ENCODE results near the gene BCL3.

The BCL3 gene

DNA sequence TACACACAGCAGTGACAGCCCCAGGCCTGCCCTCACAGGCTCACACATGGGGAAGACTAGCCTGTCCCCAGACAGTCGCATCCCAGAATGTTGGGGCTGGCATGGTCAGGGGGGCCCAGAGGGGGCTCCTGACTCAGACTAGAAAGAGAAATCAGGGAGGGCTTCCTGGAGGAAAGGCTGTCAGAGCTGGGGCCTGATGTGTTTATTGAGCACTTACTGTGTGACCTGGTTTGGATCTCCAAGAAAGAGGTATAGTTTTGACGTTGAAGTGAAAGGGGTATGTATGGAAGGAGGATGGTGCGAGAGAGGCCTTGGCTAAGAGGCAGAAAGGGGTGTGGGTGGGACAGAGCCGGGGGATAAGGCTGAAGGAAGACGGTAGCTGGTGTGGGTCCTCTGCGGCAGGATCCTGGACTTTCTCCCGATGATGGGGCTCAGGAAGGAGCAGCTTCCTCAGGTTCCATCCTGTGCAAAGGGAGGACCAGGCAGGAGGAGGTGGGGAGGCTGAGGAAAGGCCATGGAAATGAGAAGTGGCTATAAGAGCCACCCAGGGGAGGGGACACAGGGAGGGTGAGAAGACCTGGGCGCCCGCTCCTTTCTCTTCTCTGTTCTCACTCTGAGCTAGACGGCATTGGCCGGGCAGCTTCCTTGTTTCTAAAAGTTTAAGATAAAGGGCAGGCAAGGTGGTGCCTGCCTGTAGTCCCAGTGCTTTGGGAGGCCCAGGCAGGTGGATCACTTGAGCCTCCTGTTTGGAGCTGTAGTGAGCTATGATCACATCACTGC is 16.1 kb upstream of the BCL3 start:
- H3K36me3 ChIP-seq (ENCODE audit: control insufficient read depth in 4 of 4, insufficient read depth in 4 of 4, low read length in 3 of 4): no peaks in the 10 kb centered on the region
- H3K4me1 ChIP-seq (ENCODE audit: control extremely low read depth in 1 of 4, control insufficient read depth in 4 of 4, insufficient read depth in 4 of 4, low read length in 3 of 4): peaks cover 2 to 22% (median 7%) of the 10 kb centered on the region in 4 experiments
- no peak for DNase-seq
- ChIA-PET POLR2A (interaction anchor here (0.6 kb wide), 2 partner anchors 9 to 20 kb away, joined by 3 read pairs; no protein-coding TSS in a partner anchor), CTCF (interaction anchor here (0.9 to 15.1 kb wide), 3 partner anchors 9 to 38 kb away, joined by 4 to 306 read pairs (median 32); no protein-coding TSS in a partner anchor)
- WGBS (ENCODE audit: insufficient coverage): 85% methylated on average over 8 of the region's 11 CpGs
- H3K9me3 ChIP-seq (ENCODE audit: control extremely low read depth in 1 of 5, control insufficient read depth in 4 of 5, insufficient read depth in 2 of 5, low read depth in 1 of 5, low read length in 4 of 5): no peaks in the 10 kb centered on the region
- no peak overlapping the region for H3K4me3 ChIP-seq (ENCODE audit: control insufficient read depth in 1 of 7, extremely low read depth in 1 of 7, insufficient read depth in 4 of 7, low read depth in 2 of 7, low read length in 6 of 7)
- no peak overlapping the region for H3K27ac ChIP-seq (ENCODE audit: insufficient read depth in 1 of 2, low read depth in 1 of 2, low read length in 2 of 2, poor library complexity in 1 of 2, severe bottlenecking in 2 of 2)
- no peaks in the 10 kb centered on the region for H3K27me3 ChIP-seq (replicated peaks in 2 of 5; ENCODE audit: control insufficient read depth in 4 of 5, insufficient read depth in 5 of 5, low read length in 4 of 5)

DNA sequence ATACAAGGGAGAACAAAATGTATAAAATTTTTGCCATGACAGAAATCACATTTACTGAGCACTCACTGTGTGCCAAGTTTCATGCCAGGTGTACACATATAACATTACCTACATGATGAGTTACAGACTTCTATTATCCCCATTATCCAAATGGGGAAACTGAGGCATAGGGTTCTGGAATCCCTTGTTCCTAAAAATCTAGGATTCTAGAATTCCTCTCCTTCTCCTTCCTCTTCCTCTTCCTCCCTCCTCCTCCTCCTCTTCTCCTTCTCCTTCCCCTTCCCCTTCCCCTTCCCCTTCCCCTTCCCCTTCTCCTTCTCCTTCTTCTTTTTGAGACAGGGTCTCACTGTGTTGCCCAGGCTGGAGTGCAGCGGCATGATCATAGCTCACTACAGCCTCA is 14.2 kb upstream of the BCL3 start:
- Histone ChIP-seq H3K4me1 (ENCODE audit: control extremely low read depth in 1 of 4, control insufficient read depth in 4 of 4, insufficient read depth in 4 of 4, low read length in 3 of 4) (peaks cover 11 to 34% (median 14%) of the 10 kb centered on the region in 4 experiments), H3K4me3 (ENCODE audit: control insufficient read depth in 1 of 7, extremely low read depth in 1 of 7, insufficient read depth in 4 of 7, low read depth in 2 of 7, low read length in 6 of 7) (no peak overlapping the region), H3K27me3 (replicated peaks in 2 of 5; ENCODE audit: control insufficient read depth in 4 of 5, insufficient read depth in 5 of 5, low read length in 4 of 5) (no peaks in the 10 kb centered on the region), H3K9me3 (ENCODE audit: control extremely low read depth in 1 of 5, control insufficient read depth in 4 of 5, insufficient read depth in 2 of 5, low read depth in 1 of 5, low read length in 4 of 5) (no peaks in the 10 kb centered on the region), H3K27ac (ENCODE audit: insufficient read depth in 1 of 2, low read depth in 1 of 2, low read length in 2 of 2, poor library complexity in 1 of 2, severe bottlenecking in 2 of 2) (no peak overlapping the region), H3K36me3 (ENCODE audit: control insufficient read depth in 4 of 4, insufficient read depth in 4 of 4, low read length in 3 of 4) (no peaks in the 10 kb centered on the region)
- ChIA-PET POLR2A (no interaction called here), CTCF (interaction anchor here (5.3 to 15.1 kb wide), 2 partner anchors 11 to 36 kb away, joined by 32 to 306 read pairs; no protein-coding TSS in a partner anchor)
- 38% methylated on average over 1 of the region's 1 CpG for WGBS (ENCODE audit: insufficient coverage)
- no peak for DNase-seq

DNA sequence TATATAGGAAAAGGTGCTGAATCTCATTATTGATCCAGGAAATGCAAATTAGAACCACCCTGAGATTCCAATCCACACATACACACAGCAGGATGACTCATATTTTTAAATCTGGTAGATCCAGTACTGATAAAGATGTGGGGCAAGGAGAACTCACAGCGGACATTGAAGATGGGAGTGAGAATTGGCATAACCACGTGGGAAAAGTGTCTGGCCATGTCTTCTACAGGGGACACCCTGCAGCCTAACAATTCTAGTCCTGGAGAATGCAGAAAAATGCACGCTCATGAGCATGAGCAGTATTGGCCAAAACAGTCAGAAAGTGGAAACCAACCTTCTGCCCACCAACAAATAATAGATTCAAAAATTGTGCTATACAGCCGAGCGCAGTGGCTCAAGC is 13.5 kb upstream of the BCL3 start:
- Histone ChIP-seq H3K27me3 (replicated peaks in 2 of 5; ENCODE audit: control insufficient read depth in 4 of 5, insufficient read depth in 5 of 5, low read length in 4 of 5) (no peaks in the 10 kb centered on the region), H3K4me3 (ENCODE audit: control insufficient read depth in 1 of 7, extremely low read depth in 1 of 7, insufficient read depth in 4 of 7, low read depth in 2 of 7, low read length in 6 of 7) (no peak overlapping the region), H3K27ac (ENCODE audit: insufficient read depth in 1 of 2, low read depth in 1 of 2, low read length in 2 of 2, poor library complexity in 1 of 2, severe bottlenecking in 2 of 2) (no peak overlapping the region), H3K4me1 (ENCODE audit: control extremely low read depth in 1 of 4, control insufficient read depth in 4 of 4, insufficient read depth in 4 of 4, low read length in 3 of 4) (peaks cover 11 to 31% (median 16%) of the 10 kb centered on the region in 4 experiments), H3K36me3 (ENCODE audit: control insufficient read depth in 4 of 4, insufficient read depth in 4 of 4, low read length in 3 of 4) (no peaks in the 10 kb centered on the region), H3K9me3 (ENCODE audit: control extremely low read depth in 1 of 5, control insufficient read depth in 4 of 5, insufficient read depth in 2 of 5, low read depth in 1 of 5, low read length in 4 of 5) (no peaks in the 10 kb centered on the region)
- DNase-seq: no peak
- ChIA-PET POLR2A (no interaction called here), CTCF (interaction anchor here (5.3 to 15.1 kb wide), 2 partner anchors 12 to 35 kb away, joined by 32 to 306 read pairs; no protein-coding TSS in a partner anchor)
- WGBS (ENCODE audit: insufficient coverage): 80% methylated on average over 2 of the region's 5 CpGs

DNA sequence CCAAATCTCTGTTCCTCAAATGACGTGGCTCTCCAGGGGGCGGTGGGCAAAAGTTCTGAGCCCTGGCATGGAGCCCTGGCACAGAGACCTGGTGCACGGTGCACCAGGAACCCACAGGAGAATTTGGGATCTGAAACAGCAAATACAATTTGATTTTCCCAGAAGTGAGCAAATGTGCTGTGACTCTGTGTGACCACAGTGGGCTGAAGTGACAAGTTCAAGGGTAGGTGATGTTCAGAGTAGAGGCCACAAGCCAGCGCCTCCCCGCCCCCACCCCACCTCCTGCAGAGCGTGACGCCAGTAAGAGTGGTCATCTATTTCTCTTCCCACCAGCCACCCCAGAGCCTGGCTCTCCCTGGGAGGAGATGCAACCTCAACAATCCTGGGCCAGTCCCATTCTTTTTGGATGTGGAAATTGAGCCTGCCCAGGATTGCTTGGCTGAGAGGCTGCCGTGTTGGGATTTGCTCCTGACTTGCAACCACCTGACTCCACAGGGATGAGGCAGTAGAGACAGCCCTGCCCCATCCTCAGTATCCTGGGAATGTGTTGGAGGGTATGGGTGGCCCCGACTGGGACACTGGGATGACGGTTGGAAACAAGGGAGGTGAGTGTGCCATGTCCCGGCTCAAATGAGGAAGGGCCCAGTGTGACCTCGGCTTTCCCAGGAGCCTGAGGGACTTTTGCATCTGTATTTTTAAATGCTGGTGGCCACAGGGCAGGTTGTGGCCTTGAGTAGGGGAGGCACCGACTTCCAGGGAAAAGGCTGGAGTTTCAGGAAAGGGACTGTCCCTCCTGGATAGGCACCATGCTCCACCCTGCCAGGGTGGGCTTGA is 11.1 kb upstream of the BCL3 start:
- H3K27ac ChIP-seq (ENCODE audit: insufficient read depth in 1 of 2, low read depth in 1 of 2, low read length in 2 of 2, poor library complexity in 1 of 2, severe bottlenecking in 2 of 2): no peak overlapping the region
- POLR2A ChIA-PET: no interaction called here
- H3K27me3 ChIP-seq (replicated peaks in 2 of 5; ENCODE audit: control insufficient read depth in 4 of 5, insufficient read depth in 5 of 5, low read length in 4 of 5): no peaks in the 10 kb centered on the region
- no peaks in the 10 kb centered on the region for H3K36me3 ChIP-seq (ENCODE audit: control insufficient read depth in 4 of 4, insufficient read depth in 4 of 4, low read length in 3 of 4)
- DNase-seq: no peak
- H3K4me3 ChIP-seq (ENCODE audit: control insufficient read depth in 1 of 7, extremely low read depth in 1 of 7, insufficient read depth in 4 of 7, low read depth in 2 of 7, low read length in 6 of 7): no peak overlapping the region
- H3K4me1 ChIP-seq (ENCODE audit: control extremely low read depth in 1 of 4, control insufficient read depth in 4 of 4, insufficient read depth in 4 of 4, low read length in 3 of 4): peaks cover 17 to 55% (median 37%) of the 10 kb centered on the region in 4 experiments
- 87% methylated on average over 7 of the region's 13 CpGs for WGBS (ENCODE audit: insufficient coverage)
- CTCF ChIA-PET: interaction anchor here (0.6 to 5.3 kb wide), 7 partner anchors 10 to 1951 kb away, joined by 3 to 53 read pairs (median 4); no protein-coding TSS in a partner anchor
- H3K9me3 ChIP-seq (ENCODE audit: control extremely low read depth in 1 of 5, control insufficient read depth in 4 of 5, insufficient read depth in 2 of 5, low read depth in 1 of 5, low read length in 4 of 5): no peaks in the 10 kb centered on the region

DNA sequence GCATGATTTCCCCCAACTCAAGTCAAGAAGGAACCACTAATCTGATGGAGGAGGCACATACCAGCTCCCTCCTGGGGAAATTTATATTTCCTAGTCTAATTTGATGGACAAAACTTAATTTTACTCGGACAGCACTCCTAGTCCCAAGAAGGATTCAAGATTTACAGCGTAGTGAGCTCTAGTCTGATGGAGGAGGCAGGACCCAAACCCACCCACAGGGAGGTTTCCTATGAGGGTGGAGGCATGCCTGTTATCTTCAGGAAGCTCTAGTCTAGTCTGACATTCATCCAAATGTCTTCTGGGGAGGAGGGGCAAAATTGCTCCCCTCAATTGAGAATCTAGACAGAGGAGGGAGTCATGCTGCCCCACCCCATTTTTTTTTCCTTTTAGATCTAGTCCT is 10.4 kb upstream of the BCL3 start:
- no peak for DNase-seq
- Histone ChIP-seq H3K9me3 (ENCODE audit: control extremely low read depth in 1 of 5, control insufficient read depth in 4 of 5, insufficient read depth in 2 of 5, low read depth in 1 of 5, low read length in 4 of 5) (no peaks in the 10 kb centered on the region), H3K4me1 (ENCODE audit: control extremely low read depth in 1 of 4, control insufficient read depth in 4 of 4, insufficient read depth in 4 of 4, low read length in 3 of 4) (peaks cover 17 to 62% (median 44%) of the 10 kb centered on the region in 4 experiments), H3K27ac (ENCODE audit: insufficient read depth in 1 of 2, low read depth in 1 of 2, low read length in 2 of 2, poor library complexity in 1 of 2, severe bottlenecking in 2 of 2) (no peak overlapping the region), H3K36me3 (ENCODE audit: control insufficient read depth in 4 of 4, insufficient read depth in 4 of 4, low read length in 3 of 4) (no peaks in the 10 kb centered on the region), H3K27me3 (replicated peaks in 2 of 5; ENCODE audit: control insufficient read depth in 4 of 5, insufficient read depth in 5 of 5, low read length in 4 of 5) (no peaks in the 10 kb centered on the region), H3K4me3 (ENCODE audit: control insufficient read depth in 1 of 7, extremely low read depth in 1 of 7, insufficient read depth in 4 of 7, low read depth in 2 of 7, low read length in 6 of 7) (no peak overlapping the region)
- CTCF ChIA-PET: interaction anchor here (0.7 to 4.7 kb wide), 6 partner anchors 14 to 50 kb away, joined by 3 to 53 read pairs (median 4); no protein-coding TSS in a partner anchor
- POLR2A ChIA-PET: interaction anchor here (1.2 kb wide), 1 partner anchor 14 kb away, joined by 3 read pairs; no protein-coding TSS in a partner anchor
- WGBS (ENCODE audit: insufficient coverage): 83% methylated on average over 2 of the region's 2 CpGs

DNA sequence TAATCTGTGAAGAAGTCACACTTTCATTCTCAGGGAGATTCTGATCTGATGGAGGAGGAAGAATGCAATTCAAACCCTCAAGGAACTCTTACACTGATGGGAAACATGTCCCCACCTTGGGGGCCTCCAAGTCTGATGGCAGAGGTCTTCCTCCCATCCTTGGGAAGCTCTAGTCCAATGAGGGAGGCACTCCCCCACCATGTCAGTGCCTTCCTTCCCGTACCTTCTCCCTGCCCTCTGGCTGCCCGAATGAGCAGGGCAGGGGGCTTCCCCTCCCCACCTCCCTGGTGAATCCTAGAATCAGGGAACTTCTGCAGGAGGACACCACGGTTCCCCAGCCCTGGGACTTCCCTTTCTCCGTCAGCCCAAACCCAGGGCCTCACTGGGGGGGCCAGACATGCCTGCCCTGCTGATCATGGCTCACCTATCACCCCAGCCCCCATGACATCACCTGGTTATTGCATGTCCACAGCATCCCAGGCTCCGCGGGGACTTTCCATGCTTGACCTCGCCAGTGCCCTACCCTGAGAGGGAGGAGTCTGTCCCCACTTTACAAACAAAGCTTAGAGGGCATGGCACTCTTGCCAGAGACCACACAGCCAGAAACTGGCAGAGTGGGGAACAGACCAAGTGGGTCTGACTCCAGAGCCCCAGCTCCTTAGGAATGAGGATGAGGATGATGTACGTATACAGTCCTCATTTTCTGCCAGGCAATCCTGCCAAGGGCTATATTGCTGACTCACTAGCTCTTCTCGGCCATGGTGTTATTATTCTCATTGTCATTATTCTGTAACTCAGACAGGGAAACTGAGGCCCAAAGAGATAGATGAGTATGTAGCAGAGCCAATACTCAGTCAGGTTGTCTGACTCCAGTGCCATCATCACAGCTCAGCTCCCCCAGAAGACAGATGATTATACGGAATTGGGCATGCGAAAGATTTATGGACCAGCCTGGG is 9.6 kb upstream of the BCL3 start:
- peak in 1 of 3 donors; percentile 49 for DNase-seq
- ChIA-PET CTCF (interaction anchor here (0.8 to 4.7 kb wide), 8 partner anchors 10 to 51 kb away, joined by 3 to 53 read pairs (median 4); no protein-coding TSS in a partner anchor), POLR2A (interaction anchor here (1.2 kb wide), 1 partner anchor 14 kb away, joined by 3 read pairs; no protein-coding TSS in a partner anchor)
- Histone ChIP-seq H3K4me3 (ENCODE audit: control insufficient read depth in 1 of 7, extremely low read depth in 1 of 7, insufficient read depth in 4 of 7, low read depth in 2 of 7, low read length in 6 of 7) (no peak overlapping the region), H3K27me3 (replicated peaks in 2 of 5; ENCODE audit: control insufficient read depth in 4 of 5, insufficient read depth in 5 of 5, low read length in 4 of 5) (no peaks in the 10 kb centered on the region), H3K27ac (ENCODE audit: insufficient read depth in 1 of 2, low read depth in 1 of 2, low read length in 2 of 2, poor library complexity in 1 of 2, severe bottlenecking in 2 of 2) (no peak overlapping the region), H3K9me3 (ENCODE audit: control extremely low read depth in 1 of 5, control insufficient read depth in 4 of 5, insufficient read depth in 2 of 5, low read depth in 1 of 5, low read length in 4 of 5) (no peaks in the 10 kb centered on the region), H3K36me3 (ENCODE audit: control insufficient read depth in 4 of 4, insufficient read depth in 4 of 4, low read length in 3 of 4) (no peaks in the 10 kb centered on the region), H3K4me1 (ENCODE audit: control extremely low read depth in 1 of 4, control insufficient read depth in 4 of 4, insufficient read depth in 4 of 4, low read length in 3 of 4) (peaks cover 17 to 70% (median 47%) of the 10 kb centered on the region in 4 experiments)
- 69% methylated on average over 7 of the region's 11 CpGs for WGBS (ENCODE audit: insufficient coverage)

Measured in common myeloid progenitor, CD34-positive (primary cell).